Kidney glomerular epithelial cell (primary cell): Measurements from ENCODE around the gene ATP5ME.
A peak's percentile ranks its signal among the peaks of the same experiment; 100 is the strongest.
"Not testable (repeated sequence)": the region's sequence is repeated elsewhere in the genome, so short reads cannot be mapped to it uniquely, and the experiment has no call there.

Experiments
- DNase-seq: peaks from one replicate; lab custom pipeline; 2025; lab: John Stamatoyannopoulos, UW

The ATP5ME gene

GRCh38 chr4:704971-705277 lies 30.8 kb upstream of the ATP5ME start:
- no peak for DNase-seq

DNA sequence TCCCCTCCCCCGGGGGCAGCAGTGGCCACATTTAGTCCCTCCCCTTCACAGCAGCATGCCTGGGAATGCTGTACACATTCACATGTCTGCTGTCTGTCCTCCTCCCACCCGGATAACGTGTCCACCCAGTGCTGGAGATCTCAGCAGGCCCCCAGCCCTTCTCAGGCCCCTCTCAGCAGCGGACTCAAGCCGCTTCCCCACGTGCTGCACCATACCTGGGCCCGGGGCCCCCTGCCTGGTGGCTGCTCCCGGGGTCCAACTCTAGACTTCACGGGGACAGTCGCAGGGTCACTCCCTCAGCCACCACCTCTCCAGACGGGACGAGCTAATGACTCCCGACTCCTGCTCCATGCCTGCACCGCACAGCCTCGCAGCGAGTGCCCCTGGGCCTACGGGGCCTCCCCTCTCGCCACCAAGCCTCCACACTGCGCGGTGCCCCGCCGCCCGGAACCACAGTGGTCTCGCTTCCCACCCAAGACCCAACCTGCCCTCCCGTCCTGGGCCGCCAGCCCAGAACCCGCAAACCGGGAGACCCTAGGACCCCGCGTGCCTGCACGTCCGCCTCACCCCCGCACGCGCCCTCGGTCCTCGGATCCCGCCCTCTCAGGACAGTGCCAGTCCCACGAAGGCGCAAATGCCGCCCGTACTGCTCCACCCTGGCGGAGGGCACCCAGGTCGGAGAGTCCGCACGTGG lies 30.3 kb upstream of the ATP5ME start:
- DNase-seq, result no peak

GRCh38 chr4:703336-704197 lies 29.5 kb upstream of the ATP5ME start:
- no peak for DNase-seq

- DNase-seq, result no peak
Observed at GRCh38 chr4:702618-703048, 28.6 kb upstream of the ATP5ME start.

DNA sequence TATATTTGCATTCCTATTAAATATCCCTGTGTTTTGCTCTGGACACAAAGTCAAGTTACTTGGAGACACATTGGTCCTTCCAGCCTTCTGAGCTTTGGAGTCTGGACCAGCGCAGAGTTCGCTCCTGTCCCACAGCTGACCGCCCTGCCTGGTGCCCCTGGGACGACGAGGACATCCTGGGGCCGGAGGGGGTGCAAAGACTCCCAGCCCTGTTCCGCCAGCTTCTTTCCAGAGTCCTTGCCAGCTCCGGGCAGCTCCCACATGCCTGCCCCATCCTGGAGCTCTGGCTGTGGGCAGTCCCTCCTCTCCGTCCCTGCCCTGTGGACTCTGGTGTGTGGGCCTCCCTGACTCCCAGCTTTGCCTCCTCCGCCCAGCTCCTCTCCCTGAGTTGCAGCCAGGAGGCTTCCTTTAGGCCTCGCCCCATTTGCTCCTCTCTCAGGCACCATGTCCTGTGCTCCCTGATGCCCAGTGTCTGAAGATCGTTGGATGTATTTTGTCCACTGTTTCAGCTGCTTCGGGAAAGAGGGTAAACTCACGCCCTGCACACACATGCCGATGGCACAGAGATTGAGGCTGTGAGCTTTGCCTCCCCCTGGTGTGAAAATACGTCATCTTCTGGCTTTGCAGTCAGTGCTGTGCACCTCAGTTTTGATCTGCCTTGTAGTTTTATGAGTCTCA lies 26.6 kb upstream of the ATP5ME start:
- no peak for DNase-seq

DNA sequence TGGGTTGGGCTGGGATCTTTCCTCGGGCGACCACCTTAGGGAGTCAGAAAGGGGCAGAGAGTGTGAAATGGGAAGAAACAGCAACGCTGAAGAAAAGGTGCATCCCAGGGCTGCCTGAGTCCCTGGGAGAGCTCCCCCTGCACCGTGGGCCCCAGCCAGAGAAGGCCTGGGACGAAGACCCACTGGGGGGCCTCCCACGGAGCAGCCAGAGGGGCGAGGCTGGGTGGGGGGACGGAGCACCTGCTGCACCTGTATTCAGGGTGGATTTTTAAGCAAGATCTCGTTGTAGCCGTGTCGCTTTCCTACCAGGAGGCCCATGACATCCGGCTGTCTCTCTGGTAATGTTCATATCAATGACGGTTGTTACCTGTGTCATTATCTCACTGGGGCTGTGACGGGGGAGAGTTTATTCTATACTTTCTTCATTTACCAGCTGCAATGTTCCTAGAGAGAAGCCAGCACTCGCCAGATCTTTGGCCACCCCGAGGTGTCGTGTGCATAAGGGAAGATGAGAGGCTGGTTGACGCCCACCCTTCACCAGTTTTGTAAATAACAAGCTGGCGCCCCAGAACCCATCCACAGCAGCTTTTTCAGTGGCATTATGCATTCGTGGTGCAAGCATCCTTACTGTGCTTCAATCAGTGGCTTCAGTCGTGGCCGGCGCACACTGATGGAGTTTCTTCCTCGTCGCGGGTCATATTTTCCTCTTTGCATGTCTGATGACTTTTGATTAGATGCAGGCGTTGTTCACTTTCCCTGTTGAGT lies 25.9 kb upstream of the ATP5ME start:
- DNase-seq, result no peak

- not testable (repeated sequence) for DNase-seq
Observed at GRCh38 chr4:694341-694940, 20.4 kb upstream of the ATP5ME start.

DNA sequence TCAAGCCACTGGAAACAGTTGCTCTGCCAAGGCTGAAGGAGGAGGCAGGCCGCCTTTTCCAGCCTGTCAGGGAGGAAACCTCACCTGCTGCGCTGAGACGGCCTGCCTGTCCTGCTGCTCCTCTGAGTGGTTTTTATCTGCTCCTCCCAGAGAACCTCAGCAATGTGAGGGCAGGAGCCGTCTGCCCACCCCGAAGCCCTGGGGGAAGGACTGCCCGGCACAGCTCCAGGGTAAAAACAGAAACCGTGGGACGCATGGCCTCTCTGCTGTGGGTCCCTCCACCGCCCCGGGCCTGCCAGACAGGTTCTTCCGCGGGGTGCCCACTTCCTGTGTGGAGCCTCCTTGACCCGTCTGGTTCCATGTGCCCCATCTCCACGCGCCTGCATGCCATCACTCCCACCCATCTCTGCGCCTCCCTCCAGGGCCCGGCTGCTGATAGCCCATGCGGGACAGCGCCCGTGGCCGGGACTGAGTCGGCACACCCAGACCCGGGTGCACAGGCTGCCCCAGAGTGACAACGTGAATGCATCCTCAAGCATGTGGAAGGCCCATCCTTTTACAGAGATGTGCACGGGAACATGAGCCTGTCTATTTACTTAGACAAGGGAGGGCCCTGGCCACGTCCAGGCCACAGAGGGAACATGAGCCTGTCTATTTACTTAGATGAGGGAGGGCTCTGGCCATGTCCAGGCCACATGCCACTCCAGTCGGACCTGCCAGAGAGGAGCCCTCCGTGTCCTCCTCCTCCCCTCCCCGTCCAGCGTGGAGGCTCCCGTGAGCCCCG lies 18.9 kb upstream of the ATP5ME start:
- DNase-seq, result no peak

DNA sequence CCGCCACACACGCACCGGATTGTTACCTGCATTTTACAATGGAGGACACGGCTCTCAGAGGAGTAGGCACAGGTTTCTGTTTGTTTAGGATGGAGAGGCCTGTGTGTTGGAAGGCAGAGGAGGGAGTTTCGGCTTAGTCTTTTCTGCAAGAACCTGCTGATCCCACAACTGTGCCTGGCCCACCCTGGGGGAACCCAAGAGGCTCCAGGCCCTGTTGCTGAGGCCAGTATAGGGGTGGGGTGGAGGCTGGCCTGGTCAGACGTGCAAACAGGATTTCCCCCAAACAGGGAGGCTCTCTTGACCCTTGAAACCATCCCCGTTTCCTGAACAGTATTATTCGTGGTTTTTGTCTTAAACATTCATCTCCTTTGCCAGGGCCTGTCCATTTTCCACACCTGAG lies 15.6 kb upstream of the ATP5ME start:
- DNase-seq, result no peak

- DNase-seq, result no peak
Observed at GRCh38 chr4:688854-689681, 15.0 kb upstream of the ATP5ME start, which contains the start of gene SLC49A3. TSS of gene SLC49A3 (minus strand) at chr4:689151. CDS start at chr4:689127, 24 bp downstream.

- DNase-seq, result no peak
Observed at GRCh38 chr4:687971-688853, 14.1 kb upstream of the ATP5ME start.

DNA sequence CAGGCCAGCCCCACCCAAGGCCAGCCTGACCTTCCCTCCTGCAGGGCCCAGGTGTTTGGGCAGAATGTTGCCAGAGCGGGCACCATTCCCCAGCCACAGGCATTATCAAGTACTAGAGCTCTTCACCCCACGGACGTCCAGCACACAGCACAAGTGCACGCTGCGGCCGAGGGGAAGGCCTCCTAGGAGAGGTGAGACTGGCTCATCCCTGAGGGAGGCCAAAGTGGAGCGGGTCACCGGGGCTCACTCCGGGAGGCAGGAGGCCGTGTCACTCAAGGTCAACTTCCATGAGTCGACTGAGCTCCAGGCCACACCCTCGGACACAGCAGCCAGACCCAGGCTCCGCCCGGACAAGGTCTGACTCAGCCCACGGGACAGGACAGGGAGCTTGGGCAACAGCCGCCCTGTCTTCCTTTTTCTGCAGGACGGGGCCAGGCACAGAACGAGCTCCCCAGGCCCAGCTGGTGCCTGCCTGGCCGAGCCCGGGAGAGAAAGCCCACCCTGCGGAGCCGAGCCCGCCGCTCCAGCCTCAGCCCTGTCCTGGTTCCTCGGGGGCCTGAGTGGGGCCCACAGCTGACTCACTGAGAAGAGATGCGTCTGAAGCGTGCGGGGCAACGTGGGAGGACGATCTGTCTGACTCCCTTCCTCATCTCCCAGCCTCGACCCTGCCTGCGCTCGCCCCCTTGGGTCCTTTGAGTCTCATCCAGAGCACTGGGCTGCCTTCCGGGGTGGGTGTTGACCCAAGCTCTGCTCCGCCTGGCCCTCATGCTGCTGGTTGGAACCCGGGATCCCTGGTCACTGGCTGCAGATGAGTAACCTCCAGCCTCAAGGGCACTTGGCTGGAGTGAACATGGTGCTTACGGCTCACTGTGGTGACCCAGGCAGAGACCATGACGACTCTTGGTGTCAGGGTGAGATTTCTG lies 13.2 kb upstream of the ATP5ME start:
- peak; percentile 65 for DNase-seq

- no peak for DNase-seq
Observed at GRCh38 chr4:686413-687040, 12.5 kb upstream of the ATP5ME start.

DNA sequence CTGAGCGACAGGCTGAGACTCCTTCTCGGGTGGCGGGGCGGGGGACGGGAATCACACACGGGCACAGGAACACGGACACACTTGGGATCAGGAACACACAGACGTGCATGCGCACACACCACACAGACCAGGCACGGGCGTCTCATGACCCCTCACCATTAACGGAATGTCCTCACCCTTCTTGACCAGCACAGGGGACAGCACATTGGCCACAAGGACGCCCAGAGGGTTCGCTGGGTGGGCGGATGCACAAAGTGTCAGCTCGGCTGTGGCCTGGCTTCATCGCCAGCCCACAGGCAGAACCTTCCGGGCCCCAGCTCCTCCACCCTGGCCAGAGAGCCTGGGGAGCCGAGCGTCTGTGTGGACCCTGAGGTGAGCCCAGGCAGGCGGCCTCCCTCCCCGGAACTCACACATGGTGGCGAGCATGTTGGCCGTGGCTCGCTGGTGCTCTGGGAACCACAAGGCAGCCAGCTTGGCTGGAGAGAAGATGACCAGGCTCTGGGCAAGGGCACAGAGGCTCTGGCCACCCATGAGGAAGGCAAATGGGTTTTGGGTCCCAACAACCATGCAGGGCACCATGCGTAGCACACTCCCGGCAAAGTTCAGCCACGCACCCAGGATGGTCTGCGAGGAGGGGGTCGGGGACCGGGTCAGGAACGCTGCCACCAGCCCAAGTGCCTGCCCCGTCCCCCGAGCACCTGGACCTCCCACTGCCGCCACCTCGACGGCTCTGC lies 11.8 kb upstream of the ATP5ME start:
- DNase-seq, result no peak

DNA sequence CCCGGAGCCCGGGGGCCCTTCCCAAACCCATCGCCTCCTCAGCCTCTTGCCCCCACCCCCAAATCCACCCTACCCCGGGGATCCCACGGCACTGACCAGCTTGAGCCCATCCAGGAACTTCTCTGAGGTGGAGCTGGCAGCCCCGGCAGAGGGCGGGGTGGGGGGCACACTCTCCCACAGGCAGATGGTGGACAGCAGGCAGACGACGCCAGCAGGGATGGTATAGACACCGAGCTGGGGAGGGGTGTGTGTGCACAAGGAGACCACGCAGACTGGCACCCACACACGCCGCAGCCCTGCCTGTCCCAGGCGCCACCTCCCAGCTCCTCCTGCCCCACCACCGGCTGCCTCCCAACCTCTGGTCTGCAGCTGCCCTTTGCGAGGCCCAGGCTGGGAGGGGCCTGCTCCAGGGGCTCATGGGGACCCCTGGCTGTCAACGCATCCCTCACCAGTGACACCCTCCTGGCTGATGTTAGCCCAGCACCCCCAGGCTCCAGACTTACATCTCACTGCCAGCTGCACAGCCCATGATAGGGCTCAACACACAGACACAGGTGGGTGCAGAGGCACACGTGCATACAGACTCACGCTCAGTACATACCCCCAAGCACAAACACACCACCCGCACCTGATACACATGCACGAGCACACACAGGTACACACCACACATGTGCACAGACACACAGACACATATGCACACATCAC lies 10.7 kb upstream of the ATP5ME start:
- no peak for DNase-seq

- peak; percentile 15 for DNase-seq
Observed at GRCh38 chr4:683982-684622, 10.0 kb upstream of the ATP5ME start.
